ENCODE results near the gene LZTR1.

- no peak for TF ChIP-seq POLR2AphosphoS5 (IDR thresholded peaks at IDR 0.05; ENCODE audit: low read depth, low read length)
- TF ChIP-seq TAF1 (IDR thresholded peaks at IDR 0.05; ENCODE audit: low read depth, low read length): no peak
These were observed 7.4 kb downstream of the LZTR1 start for GRCh38 chr22:20989323-20990138.

Data from GM12891 (cell line).